Measurements from ENCODE around the gene RBM41. TPM values are rescaled to one million over a fixed set of nuclear protein-coding genes. Genes with fewer than 3 reads are reported as not detected.

Gene RBM41
- total RNA-seq, 1 experiment from 2014 or later: 31.5 TPM

- CTCF ChIA-PET: no interaction called here
- Histone ChIP-seq H4K20me1 (ENCODE audit: insufficient read depth) (no peaks in the 10 kb centered on the region), H3K9me3 (ENCODE audit: insufficient read depth, low read depth) (no peaks in the 10 kb centered on the region), H3K4me1 (replicated peaks; ENCODE audit: insufficient read depth) (no peaks in the 10 kb centered on the region), H3F3A (ENCODE audit: insufficient read depth, low read depth) (no peaks in the 10 kb centered on the region), H3K4me2 (no peak overlapping the region), H3K27ac (no peak overlapping the region), H3K36me3 (ENCODE audit: low read depth) (no peaks in the 10 kb centered on the region), H3K4me3 (no peak overlapping the region), H3K79me2 (ENCODE audit: low read depth) (no peaks in the 10 kb centered on the region), H3K27me3 (ENCODE audit: insufficient read depth, low read depth) (no peaks in the 10 kb centered on the region), H3K9me2 (ENCODE audit: insufficient read depth) (no peaks in the 10 kb centered on the region), H2AFZ (no peak overlapping the region)
- no peak for TF ChIP-seq EZH2 (IDR thresholded peaks at IDR 0.05; ENCODE audit: low read depth)
- TF ChIP-seq, protein P1, sequence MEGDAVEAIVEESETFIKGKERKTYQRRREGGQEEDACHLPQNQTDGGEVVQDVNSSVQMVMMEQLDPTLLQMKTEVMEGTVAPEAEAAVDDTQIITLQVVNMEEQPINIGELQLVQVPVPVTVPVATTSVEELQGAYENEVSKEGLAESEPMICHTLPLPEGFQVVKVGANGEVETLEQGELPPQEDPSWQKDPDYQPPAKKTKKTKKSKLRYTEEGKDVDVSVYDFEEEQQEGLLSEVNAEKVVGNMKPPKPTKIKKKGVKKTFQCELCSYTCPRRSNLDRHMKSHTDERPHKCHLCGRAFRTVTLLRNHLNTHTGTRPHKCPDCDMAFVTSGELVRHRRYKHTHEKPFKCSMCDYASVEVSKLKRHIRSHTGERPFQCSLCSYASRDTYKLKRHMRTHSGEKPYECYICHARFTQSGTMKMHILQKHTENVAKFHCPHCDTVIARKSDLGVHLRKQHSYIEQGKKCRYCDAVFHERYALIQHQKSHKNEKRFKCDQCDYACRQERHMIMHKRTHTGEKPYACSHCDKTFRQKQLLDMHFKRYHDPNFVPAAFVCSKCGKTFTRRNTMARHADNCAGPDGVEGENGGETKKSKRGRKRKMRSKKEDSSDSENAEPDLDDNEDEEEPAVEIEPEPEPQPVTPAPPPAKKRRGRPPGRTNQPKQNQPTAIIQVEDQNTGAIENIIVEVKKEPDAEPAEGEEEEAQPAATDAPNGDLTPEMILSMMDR (conservative IDR thresholded peaks at IDR 0.05): no peak
- DNase-seq: no peak
- BruUV-seq (replicated peaks): no TSS peak
- intact Hi-C loops (cut with micrococcal nuclease; ENCODE audit: unreplicated experiment): no loop called here
- POLR2A ChIA-PET (ENCODE audit: unreplicated experiment): no interaction called here
These were observed 103.7 kb downstream of the RBM41 start for GRCh38 chrX:107014936-107015335.

Other genes with a start within 250 kb of the RBM41 start
- gene RIPPLY1, start 215.5 kb downstream of the RBM41 start, total RNA-seq (2021): not detected in 2 replicates
- not detected in 2 replicates for gene CLDN2, start 198.4 kb downstream of the RBM41 start, total RNA-seq (2021)
- gene MORC4, start 118.6 kb downstream of the RBM41 start, total RNA-seq (2021): 10.8 and 11.1 TPM in 2 replicates
- 20.2 and 20.9 TPM in 2 replicates for gene NUP62CL, start 87.6 kb upstream of the RBM41 start, total RNA-seq (2021)
- gene DNAAF6, start 87.8 kb upstream of the RBM41 start, total RNA-seq (2021): not detected in 2 replicates

Data from PC-9 (cell line).